Endothelial cell of umbilical vein (primary cell): ENCODE results near the gene NOXRED1.

Source experiments
- EZH2 ChIP-seq: IDR thresholded peaks from 2 replicates; pipeline ENCODE4 v1.6.1; 2012; ENCODE audit warnings: borderline replicate concordance, low read depth, mild to moderate bottlenecking, moderate library complexity, low read length, inconsistent platforms; ENCODE audit not compliant: severe bottlenecking
- FOS ChIP-seq: IDR thresholded peaks from 2 replicates; pipeline ENCODE4 v1.6.1; 2011; ENCODE audit warnings: mild to moderate bottlenecking, low read length, moderate library complexity, borderline replicate concordance; ENCODE audit not compliant: insufficient read depth
- JUN ChIP-seq: IDR thresholded peaks from 2 replicates; pipeline ENCODE4 v1.6.1; 2011; ENCODE audit warnings: borderline replicate concordance, low read depth; ENCODE audit not compliant: insufficient read length, insufficient read depth
- MYC ChIP-seq: IDR thresholded peaks from one replicate; pipeline ENCODE4 v1.6.1; 2011; ENCODE audit warnings: mild to moderate bottlenecking, low read depth, low read length
- POLR2A ChIP-seq: IDR thresholded peaks from 2 replicates; pipeline ENCODE4 v1.6.1; 2012; ENCODE audit warnings: low read depth, mild to moderate bottlenecking, control low read depth, low read length
- POLR2AphosphoS5 ChIP-seq: IDR thresholded peaks from 2 replicates; pipeline ENCODE4 v1.6.1; 2012; ENCODE audit warnings: low read depth, mild to moderate bottlenecking, control low read depth, low read length, moderate library complexity; ENCODE audit not compliant: insufficient read depth
- TF ChIP-seq, protein P1 (sequence below), 2 donors: IDR thresholded peaks; 1 replicate in 1 of 2; 2 replicates in 1 of 2; pipeline ENCODE4 v1.5.1; 2011; ENCODE audit warnings: low read length in 2 of 2, mild to moderate bottlenecking in 2 of 2, moderate library complexity in 2 of 2, control low read depth in 1 of 2, inconsistent platforms in 1 of 2, low read depth in 1 of 2; ENCODE audit not compliant: insufficient read depth in 1 of 2; ENCODE audit errors: extremely low read depth in 1 of 2
- TF ChIP-seq, protein P2 (sequence below): IDR thresholded peaks from 2 replicates; pipeline ENCODE4 v1.6.1; 2011; ENCODE audit not compliant: insufficient read depth, insufficient read length

DNA sequence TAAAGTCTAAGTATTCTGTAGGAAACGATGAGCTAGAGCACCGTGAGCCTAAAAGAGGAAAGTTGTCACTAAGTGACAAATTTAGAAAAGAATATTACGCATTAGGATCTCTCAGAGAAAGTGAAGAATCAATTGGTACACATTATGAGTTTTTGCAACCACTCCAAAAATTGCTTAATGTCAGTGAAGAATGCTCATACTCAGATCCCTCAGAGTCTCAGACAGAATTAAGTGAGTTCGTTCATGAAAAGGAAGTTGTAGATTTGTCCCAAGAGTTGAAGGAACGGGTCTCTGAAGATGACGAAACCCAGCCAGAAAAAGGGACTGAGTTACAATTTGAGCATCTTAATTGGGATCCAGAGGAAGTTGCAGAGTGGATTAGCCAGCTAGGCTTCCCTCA lies 44.6 kb downstream of the NOXRED1 start:
- TF ChIP-seq, protein P1, sequence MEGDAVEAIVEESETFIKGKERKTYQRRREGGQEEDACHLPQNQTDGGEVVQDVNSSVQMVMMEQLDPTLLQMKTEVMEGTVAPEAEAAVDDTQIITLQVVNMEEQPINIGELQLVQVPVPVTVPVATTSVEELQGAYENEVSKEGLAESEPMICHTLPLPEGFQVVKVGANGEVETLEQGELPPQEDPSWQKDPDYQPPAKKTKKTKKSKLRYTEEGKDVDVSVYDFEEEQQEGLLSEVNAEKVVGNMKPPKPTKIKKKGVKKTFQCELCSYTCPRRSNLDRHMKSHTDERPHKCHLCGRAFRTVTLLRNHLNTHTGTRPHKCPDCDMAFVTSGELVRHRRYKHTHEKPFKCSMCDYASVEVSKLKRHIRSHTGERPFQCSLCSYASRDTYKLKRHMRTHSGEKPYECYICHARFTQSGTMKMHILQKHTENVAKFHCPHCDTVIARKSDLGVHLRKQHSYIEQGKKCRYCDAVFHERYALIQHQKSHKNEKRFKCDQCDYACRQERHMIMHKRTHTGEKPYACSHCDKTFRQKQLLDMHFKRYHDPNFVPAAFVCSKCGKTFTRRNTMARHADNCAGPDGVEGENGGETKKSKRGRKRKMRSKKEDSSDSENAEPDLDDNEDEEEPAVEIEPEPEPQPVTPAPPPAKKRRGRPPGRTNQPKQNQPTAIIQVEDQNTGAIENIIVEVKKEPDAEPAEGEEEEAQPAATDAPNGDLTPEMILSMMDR (IDR thresholded peaks at IDR 0.05; ENCODE audit: extremely low read depth in 1 of 2, insufficient read depth in 1 of 2, low read depth in 1 of 2, low read length in 2 of 2): no peak
- TF ChIP-seq, protein P2, sequence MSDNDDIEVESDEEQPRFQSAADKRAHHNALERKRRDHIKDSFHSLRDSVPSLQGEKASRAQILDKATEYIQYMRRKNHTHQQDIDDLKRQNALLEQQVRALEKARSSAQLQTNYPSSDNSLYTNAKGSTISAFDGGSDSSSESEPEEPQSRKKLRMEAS: no peak
- TF ChIP-seq POLR2AphosphoS5 (no peak), JUN (no peak), POLR2A (no peak), EZH2 (no peak), FOS (no peak), MYC (no peak)
